Right lobe of liver (tissue), 6 donors: ENCODE data around the gene SCNN1A. TPM values are rescaled to one million over a fixed set of nuclear protein-coding genes. Genes with fewer than 3 reads are reported as not detected.

Experiments
- ATAC-seq, 4 donors: fragments of 200-7000 bp; cut with Tn5 transposase; one replicate each; pipeline ENCODE4 v1.9.1; 2020; ENCODE audit warnings: mild to moderate bottlenecking in 4 of 4, moderate library complexity in 4 of 4
- DNase-seq, 3 donors: peaks; one replicate each; pipeline ENCODE4 v3.0.0-alpha.2; 2020
- H3K27ac ChIP-seq, 3 donors: fragments of 200-600 bp; one replicate each; pipeline ENCODE4 v1.8.0; 2022
- H3K27me3 ChIP-seq, 2 donors: fragments of 200-600 bp; one replicate each; pipeline ENCODE4 v1.8.0; 2022
- H3K36me3 ChIP-seq, 4 donors: fragments of 200-600 bp; sonication (generic) in 1 of 4; one replicate each; pipeline versions ENCODE4 v1.5.1 to v1.8.0; 2017 to 2022; ENCODE audit warnings: control low read depth in 1 of 4
- H3K4me1 ChIP-seq, 4 donors: fragments of 200-600 bp; sonication (generic) in 1 of 4; one replicate each; pipeline versions ENCODE4 v1.5.1 to v1.8.0; 2017 to 2022; ENCODE audit warnings: control low read depth in 1 of 4
- H3K4me3 ChIP-seq, 3 donors: fragments of 200-600 bp; one replicate each; pipeline ENCODE4 v1.8.0; 2022
- H3K9me3 ChIP-seq, 4 donors: fragments of 200-600 bp; sonication (generic) in 1 of 4; one replicate each; pipeline versions ENCODE4 v1.5.1 to v1.8.0; 2017 to 2022; ENCODE audit warnings: control low read depth in 1 of 4
- CTCF ChIP-seq, 4 donors: fragments of 200-600 bp in 3 of 4; fragments of 450-650 bp in 1 of 4; IDR thresholded peaks; one replicate each; pipeline versions ENCODE4 v1.5.1 to v1.8.0; 2016 to 2022; ENCODE audit warnings: antibody characterized with exemption in 4 of 4, mild to moderate bottlenecking in 2 of 4
- POLR2A ChIP-seq: fragments of 450-650 bp; IDR thresholded peaks from one replicate; pipeline ENCODE4 v1.6.1; 2017; ENCODE audit warnings: antibody characterized with exemption, mild to moderate bottlenecking
- WGBS: methylation state at CpG from one replicate; pipeline ENCODE4 v1.1.6; 2018; ENCODE audit warnings: low coverage, low lambda C conversion rate; ENCODE audit not compliant: insufficient coverage; ENCODE audit errors: missing lambda C conversion rate; 5-methylcytosine and 5-hydroxymethylcytosine counted together
- intact Hi-C, 2 donors: fragments of 100-400 bp; cut with DNase I; formaldehyde crosslinking; loops; one replicate each; pipeline versions ENCODE4 v1.11.2 to v1.14.1; 2022
- total RNA-seq, 6 experiments: library from RNA; depleted of rRNA in 2 of 6; stranded (reverse); fragments of >200 nt in 2 of 6; fragmentation: NEBNext Ultra II Directional in 3 of 6; extraction: Animal tissue kit (Norgen Biotek cat#: 25700) in 3 of 6; gene quantifications; one replicate each; pipeline versions ENCODE4 v1.1.0 to v1.2.4, GENCODE V29; 2016 to 2023
- donor health status: DM: no; HTN: yes; CAD: no.
- donor health status: DM: no; HTN: no; CAD: no.
- donor health status: DM: no; HTN: no; CAD: no.
- donor health status: DM: no; HTN: yes; CAD: no.
- donor health status: DM: no; HTN: yes; CAD: no.

SCNN1A gene
- total RNA-seq, 6 experiments from 2014 or later = 2.1 to 9.5 (median 6.0) TPM

GRCh38 chr12:6307529-6307928 is 67.8 kb downstream of the SCNN1A start:
- WGBS = 34% methylated on average over 2 of the region's 5 CpGs
- TF ChIP-seq CTCF (IDR thresholded peaks at IDR 0.05) (no peak), POLR2A (no peak)
- ATAC-seq = peak in 2 of 4 donors; percentile 3 to 6
- Histone ChIP-seq H3K27me3 (no peaks in the 10 kb centered on the region), H3K4me1 (peaks cover 0 to 7% (median 0%) of the 10 kb centered on the region in 4 donors), H3K9me3 (no peaks in the 10 kb centered on the region), H3K27ac (no peak overlapping the region), H3K4me3 (no peak overlapping the region), H3K36me3 (no peaks in the 10 kb centered on the region)
- no peak for DNase-seq
- intact Hi-C loops = no loop called here

- no peak overlapping the region for H3K27ac ChIP-seq
- no peak for ATAC-seq
- H3K4me1 ChIP-seq = peaks cover 0 to 5% (median 0%) of the 10 kb centered on the region in 4 donors
- WGBS = 83% methylated on average over 7 of the region's 11 CpGs
- no peaks in the 10 kb centered on the region for H3K9me3 ChIP-seq
- no peak overlapping the region for H3K4me3 ChIP-seq
- intact Hi-C loops = no loop called here
- no peaks in the 10 kb centered on the region for H3K27me3 ChIP-seq
- no peaks in the 10 kb centered on the region for H3K36me3 ChIP-seq
- no peak for DNase-seq
- no peak for TF ChIP-seq CTCF (IDR thresholded peaks at IDR 0.05)
- TF ChIP-seq POLR2A = no peak
Observed at GRCh38 chr12:6306599-6307220, 68.7 kb downstream of the SCNN1A start.

- ATAC-seq (no peak), DNase-seq (no peak)
- no peaks in the 10 kb centered on the region for H3K36me3 ChIP-seq
- no peaks in the 10 kb centered on the region for H3K27me3 ChIP-seq
- no peak overlapping the region for H3K4me3 ChIP-seq
- no peaks in the 10 kb centered on the region for H3K9me3 ChIP-seq
- peaks cover 0 to 3% (median 0%) of the 10 kb centered on the region in 4 donors for H3K4me1 ChIP-seq
- intact Hi-C loops = no loop called here
- 71% methylated on average over 3 of the region's 6 CpGs for WGBS
- no peak for TF ChIP-seq POLR2A
- TF ChIP-seq CTCF (IDR thresholded peaks at IDR 0.05) = no peak
- H3K27ac ChIP-seq = no peak overlapping the region
Observed at GRCh38 chr12:6306151-6306550, 69.2 kb downstream of the SCNN1A start.

- ATAC-seq (no peak), DNase-seq (no peak)
- Histone ChIP-seq H3K27me3 (no peaks in the 10 kb centered on the region), H3K36me3 (no peaks in the 10 kb centered on the region), H3K27ac (no peak overlapping the region), H3K4me3 (no peak overlapping the region), H3K4me1 (no peaks in the 10 kb centered on the region), H3K9me3 (no peaks in the 10 kb centered on the region)
- intact Hi-C loops = no loop called here
- 72% methylated on average over 3 of the region's 5 CpGs for WGBS
- TF ChIP-seq CTCF (IDR thresholded peaks at IDR 0.05) = no peak
- no peak for TF ChIP-seq POLR2A
Observed at GRCh38 chr12:6303071-6303470, 72.3 kb downstream of the SCNN1A start.
